IgD-negative memory B cell (primary cell): Measurements from ENCODE around the gene GALNT2. TPM values are rescaled to one million over a fixed set of nuclear protein-coding genes. Genes with fewer than 3 reads are reported as not detected.

Experiments used
- H3K27ac Mint-ChIP-seq, 3 donors: one replicate each; pipeline ENCODE4 v1.8.0; 2020 to 2022; ENCODE audit warnings: mild to moderate bottlenecking in 3 of 3, mixed read lengths in 3 of 3, moderate library complexity in 1 of 3
- H3K27me3 Mint-ChIP-seq: one replicate; pipeline ENCODE4 v1.8.0; 2021; ENCODE audit warnings: mixed read lengths
- H3K36me3 Mint-ChIP-seq: one replicate; pipeline ENCODE4 v1.8.0; 2020; ENCODE audit warnings: mild to moderate bottlenecking, mixed read lengths
- H3K4me1 Mint-ChIP-seq, 3 donors: one replicate each; pipeline ENCODE4 v1.8.0; 2020 to 2022; ENCODE audit warnings: mixed read lengths in 3 of 3, mild to moderate bottlenecking in 1 of 3
- H3K4me3 Mint-ChIP-seq, 4 donors: one replicate each; pipeline ENCODE4 v1.8.0; 2020 to 2022; ENCODE audit warnings: mild to moderate bottlenecking in 4 of 4, mixed read lengths in 4 of 4, moderate library complexity in 3 of 4
- H3K9me3 Mint-ChIP-seq, 3 donors: one replicate each; pipeline ENCODE4 v1.8.0; 2020 to 2021; ENCODE audit warnings: mixed read lengths in 3 of 3, mild to moderate bottlenecking in 1 of 3
- polyA plus RNA-seq: library from polyadenylated mRNA; unstranded; fragments of 300-500 nt; fragmentation: Illumina TruSeq; gene quantifications from one replicate; pipeline ENCODE4 v1.2.3, GENCODE V29; 2021

The GALNT2 gene
- polyA plus RNA-seq, 1 donor from 2014 or later = 15.8 TPM

DNA sequence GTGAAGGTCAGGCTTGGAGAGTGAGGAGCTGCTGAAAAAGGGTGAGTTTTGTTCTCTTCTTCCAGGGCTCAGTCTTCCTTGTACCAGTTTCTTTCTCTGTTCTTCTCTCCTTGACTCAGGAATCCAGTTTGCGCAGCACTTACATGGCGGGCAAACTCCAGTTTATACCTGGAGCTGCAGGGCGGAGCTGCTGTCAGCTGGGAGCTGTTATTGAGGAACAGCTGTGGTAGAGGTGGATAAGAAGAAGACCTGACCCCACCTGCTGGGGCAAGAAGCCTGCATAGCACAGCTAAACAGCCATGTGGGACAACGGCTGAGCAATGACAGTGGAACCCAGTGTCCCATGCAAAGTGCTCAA is 46.2 kb downstream of the GALNT2 start:
- no peak overlapping the region for H3K4me3 Mint-ChIP-seq
- no peak overlapping the region for H3K27ac Mint-ChIP-seq
- peaks cover 6% of the 10 kb centered on the region for H3K36me3 Mint-ChIP-seq
- H3K9me3 Mint-ChIP-seq = no peaks in the 10 kb centered on the region
- H3K4me1 Mint-ChIP-seq = peaks cover 18 to 39% (median 25%) of the 10 kb centered on the region in 3 donors
- no peaks in the 10 kb centered on the region for H3K27me3 Mint-ChIP-seq

- no peaks in the 10 kb centered on the region for H3K9me3 Mint-ChIP-seq
- no peak overlapping the region for H3K4me3 Mint-ChIP-seq
- no peak overlapping the region for H3K27ac Mint-ChIP-seq
- H3K36me3 Mint-ChIP-seq = peaks cover 6% of the 10 kb centered on the region
- no peaks in the 10 kb centered on the region for H3K27me3 Mint-ChIP-seq
- peaks cover 18 to 36% (median 25%) of the 10 kb centered on the region in 3 donors for H3K4me1 Mint-ChIP-seq
Observed at GRCh38 chr1:230113593-230114236, 46.7 kb downstream of the GALNT2 start.

DNA sequence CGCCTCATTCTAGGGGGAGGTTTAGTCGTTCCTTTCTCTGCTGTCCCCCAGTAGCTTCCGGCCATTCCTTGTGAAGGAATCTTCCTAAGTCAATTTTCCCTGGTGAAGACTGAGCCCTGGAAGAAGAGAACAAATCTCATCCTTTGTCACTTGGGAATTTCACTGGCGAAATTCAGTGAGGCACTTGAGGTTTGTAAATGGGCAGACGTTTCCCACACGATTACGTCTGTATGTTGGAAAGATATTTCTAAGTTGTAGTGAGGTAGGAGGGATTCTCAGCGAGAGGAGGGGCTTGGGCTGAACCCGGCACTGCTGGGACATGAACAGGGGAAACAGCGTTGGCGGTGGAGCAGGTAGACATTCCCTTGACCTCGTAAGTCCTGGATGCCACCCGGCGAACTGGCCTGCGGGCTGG is 47.2 kb downstream of the GALNT2 start:
- H3K27ac Mint-ChIP-seq = no peak overlapping the region
- no peaks in the 10 kb centered on the region for H3K27me3 Mint-ChIP-seq
- no peaks in the 10 kb centered on the region for H3K9me3 Mint-ChIP-seq
- H3K4me3 Mint-ChIP-seq = no peak overlapping the region
- peaks cover 6% of the 10 kb centered on the region for H3K36me3 Mint-ChIP-seq
- H3K4me1 Mint-ChIP-seq = peaks cover 18 to 33% (median 25%) of the 10 kb centered on the region in 3 donors

GRCh38 chr1:230117694-230118093 is 50.7 kb downstream of the GALNT2 start:
- H3K4me3 Mint-ChIP-seq = peak overlapping the region in 1 of 4 donors; percentile 18
- no peak overlapping the region for H3K27ac Mint-ChIP-seq
- H3K4me1 Mint-ChIP-seq = peaks cover 14 to 34% (median 21%) of the 10 kb centered on the region in 3 donors
- H3K27me3 Mint-ChIP-seq = no peaks in the 10 kb centered on the region
- peaks cover 15% of the 10 kb centered on the region for H3K36me3 Mint-ChIP-seq
- no peaks in the 10 kb centered on the region for H3K9me3 Mint-ChIP-seq

DNA sequence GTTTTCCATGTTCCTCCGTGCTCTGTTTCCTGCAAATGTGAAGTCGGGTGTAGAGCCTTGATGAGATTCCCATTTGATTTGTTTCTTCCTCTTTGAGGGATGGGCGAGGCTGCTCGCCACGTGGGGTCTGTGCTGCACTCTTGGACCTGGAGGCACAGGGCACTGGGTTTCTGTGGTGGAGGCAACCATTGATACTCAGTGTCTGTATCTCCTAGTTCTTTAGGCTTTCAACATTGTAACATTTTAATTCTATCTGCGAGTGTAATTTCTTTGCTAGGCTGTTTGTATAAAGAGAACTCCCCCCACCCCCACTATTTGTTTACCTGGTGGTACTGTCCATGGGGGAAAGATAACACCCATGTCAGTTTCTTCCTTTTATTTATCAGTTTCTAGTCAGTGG is 52.3 kb downstream of the GALNT2 start:
- H3K4me3 Mint-ChIP-seq = no peak overlapping the region
- peaks cover 30 to 48% (median 34%) of the 10 kb centered on the region in 3 donors for H3K4me1 Mint-ChIP-seq
- peak overlapping the region in 1 of 3 donors; percentile 18 for H3K27ac Mint-ChIP-seq
- no peaks in the 10 kb centered on the region for H3K27me3 Mint-ChIP-seq
- no peaks in the 10 kb centered on the region for H3K9me3 Mint-ChIP-seq
- peaks cover 17% of the 10 kb centered on the region for H3K36me3 Mint-ChIP-seq

DNA sequence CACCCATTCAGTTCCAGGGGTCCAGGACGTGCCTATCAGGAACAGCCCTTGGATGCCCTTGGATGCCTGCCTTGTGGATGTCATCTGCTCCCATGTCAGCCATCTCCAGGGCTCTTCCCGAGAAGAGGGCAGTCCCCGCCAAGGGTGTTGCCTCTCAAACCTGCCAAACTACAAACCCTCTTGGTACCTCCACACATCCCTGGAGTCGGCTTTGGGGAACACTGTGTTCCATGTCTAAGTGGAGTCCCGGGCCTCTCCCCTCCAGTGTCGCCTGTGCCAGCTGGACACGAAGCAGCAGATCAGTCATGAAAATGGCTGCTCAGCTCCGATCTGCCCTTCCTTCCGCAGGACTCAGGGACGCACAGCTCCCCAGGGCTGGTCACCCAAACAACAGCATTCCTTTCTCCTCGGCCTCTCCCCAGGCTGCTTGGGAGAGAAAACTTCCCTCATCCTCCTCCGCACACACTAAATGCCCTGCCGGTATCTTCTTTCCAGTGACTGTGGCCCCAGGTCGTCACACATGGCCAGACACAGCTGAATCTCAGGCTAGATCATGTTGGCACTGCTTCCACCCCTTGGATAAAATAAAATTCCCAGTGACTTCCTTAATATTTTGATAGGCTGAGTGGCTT is 53.4 kb downstream of the GALNT2 start:
- H3K4me1 Mint-ChIP-seq = peaks cover 37 to 57% (median 39%) of the 10 kb centered on the region in 3 donors
- no peaks in the 10 kb centered on the region for H3K9me3 Mint-ChIP-seq
- H3K4me3 Mint-ChIP-seq = no peak overlapping the region
- no peaks in the 10 kb centered on the region for H3K27me3 Mint-ChIP-seq
- peak overlapping the region in 2 of 3 donors; percentile 2 to 82 for H3K27ac Mint-ChIP-seq
- peaks cover 17% of the 10 kb centered on the region for H3K36me3 Mint-ChIP-seq

- H3K27ac Mint-ChIP-seq = peak overlapping the region; percentile 2 to 82 (median 50)
- peaks cover 13% of the 10 kb centered on the region for H3K36me3 Mint-ChIP-seq
- no peaks in the 10 kb centered on the region for H3K27me3 Mint-ChIP-seq
- peaks cover 38 to 59% (median 39%) of the 10 kb centered on the region in 3 donors for H3K4me1 Mint-ChIP-seq
- H3K9me3 Mint-ChIP-seq = no peaks in the 10 kb centered on the region
- peak overlapping the region in 2 of 4 donors; percentile 23 to 63 for H3K4me3 Mint-ChIP-seq
Observed at GRCh38 chr1:230120921-230121381, 53.9 kb downstream of the GALNT2 start.

DNA sequence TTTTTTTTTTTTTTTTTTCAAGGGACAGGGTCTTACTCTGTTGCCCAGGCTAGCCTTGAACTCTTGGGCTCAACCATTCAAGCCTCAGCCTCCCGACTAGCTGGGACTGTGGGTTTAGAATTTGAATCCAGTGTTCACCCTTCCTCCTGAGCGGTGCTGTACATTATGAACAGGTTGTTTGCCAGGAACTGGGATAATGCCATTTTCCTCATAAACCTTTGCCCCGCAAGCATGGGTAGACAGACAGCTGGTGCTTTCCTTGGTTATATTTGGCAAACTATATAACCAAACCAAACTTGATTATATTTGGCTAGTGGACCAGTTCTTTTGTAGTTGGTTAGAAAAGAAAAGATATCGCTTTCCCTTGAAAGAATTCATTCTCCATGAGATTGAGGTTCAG is 54.9 kb downstream of the GALNT2 start:
- H3K27ac Mint-ChIP-seq = peak overlapping the region in 2 of 3 donors; percentile 46 to 90
- no peak overlapping the region for H3K4me3 Mint-ChIP-seq
- no peaks in the 10 kb centered on the region for H3K9me3 Mint-ChIP-seq
- peaks cover 15% of the 10 kb centered on the region for H3K36me3 Mint-ChIP-seq
- H3K4me1 Mint-ChIP-seq = peaks cover 46 to 67% (median 48%) of the 10 kb centered on the region in 3 donors
- no peaks in the 10 kb centered on the region for H3K27me3 Mint-ChIP-seq

- Mint-ChIP-seq H3K4me1 (peaks cover 47 to 66% (median 49%) of the 10 kb centered on the region in 3 donors), H3K27ac (peak overlapping the region; percentile 59 to 92 (median 90)), H3K9me3 (no peaks in the 10 kb centered on the region), H3K36me3 (peaks cover 15% of the 10 kb centered on the region), H3K27me3 (no peaks in the 10 kb centered on the region), H3K4me3 (peak overlapping the region; percentile 25 to 92 (median 40))
Observed at GRCh38 chr1:230122366-230123279, 55.6 kb downstream of the GALNT2 start.

- Mint-ChIP-seq H3K27ac (peak overlapping the region; percentile 59 to 92 (median 90)), H3K4me1 (peaks cover 47 to 60% (median 49%) of the 10 kb centered on the region in 3 donors), H3K4me3 (peak overlapping the region; percentile 37 to 92 (median 73)), H3K27me3 (no peaks in the 10 kb centered on the region), H3K9me3 (no peaks in the 10 kb centered on the region), H3K36me3 (peaks cover 15% of the 10 kb centered on the region)
Observed at GRCh38 chr1:230123280-230124185, 56.5 kb downstream of the GALNT2 start.

DNA sequence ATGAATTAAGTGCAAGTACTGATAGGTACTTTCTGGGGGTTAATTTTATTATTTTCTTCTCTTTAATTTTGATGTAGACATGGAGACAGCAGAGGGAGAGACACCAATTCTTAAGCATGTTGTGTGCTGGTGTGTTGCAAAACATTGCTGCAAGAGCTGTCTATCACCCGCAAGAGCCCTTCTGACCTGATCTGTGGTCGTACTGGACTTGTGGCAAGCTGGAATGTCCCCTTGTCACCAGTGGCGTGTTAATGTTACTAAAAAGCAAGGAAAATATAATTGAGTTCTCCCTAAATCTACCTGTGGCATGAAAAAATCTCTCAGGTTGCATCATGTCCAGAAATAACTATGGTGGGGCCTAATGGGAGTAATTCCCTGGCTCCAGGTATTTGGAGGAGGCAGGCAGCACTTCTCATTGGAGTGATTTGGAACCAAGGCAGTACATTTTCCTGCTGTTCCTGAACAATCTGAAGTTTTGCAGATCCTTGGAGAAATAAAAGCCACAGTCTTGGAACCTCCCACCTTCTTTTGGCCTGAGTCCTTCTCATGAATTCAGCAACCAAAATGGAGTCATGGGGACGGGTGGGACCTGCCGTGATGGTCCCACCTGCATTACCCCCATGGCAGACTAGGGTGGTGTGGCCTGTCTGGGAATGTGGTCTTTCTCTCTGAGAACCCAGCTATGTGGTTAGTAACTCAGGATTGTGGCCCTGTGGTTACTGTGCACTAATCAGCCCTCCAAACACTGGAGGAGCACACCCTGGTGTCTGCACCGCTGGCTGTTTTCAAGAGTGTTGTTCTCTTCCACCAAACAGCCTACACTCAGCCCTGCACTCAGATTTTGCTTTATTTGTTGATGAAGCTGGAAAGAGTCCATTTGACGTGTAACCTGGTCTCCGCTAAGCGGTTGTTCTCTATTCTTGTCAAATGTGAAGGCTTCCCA is 57.4 kb downstream of the GALNT2 start:
- Mint-ChIP-seq H3K4me3 (peak overlapping the region; percentile 37 to 92 (median 73)), H3K36me3 (peaks cover 13% of the 10 kb centered on the region), H3K4me1 (peaks cover 49 to 60% (median 53%) of the 10 kb centered on the region in 3 donors), H3K27me3 (no peaks in the 10 kb centered on the region), H3K9me3 (no peaks in the 10 kb centered on the region), H3K27ac (peak overlapping the region; percentile 59 to 92 (median 90))

- H3K4me3 Mint-ChIP-seq = peak overlapping the region in 1 of 4 donors; percentile 14
Observed at GRCh38 chr1:230125141-230125540, 58.1 kb downstream of the GALNT2 start.

More at GRCh38 chr1:230125141-230125540, 58.1 kb downstream of the GALNT2 start:
- no peaks in the 10 kb centered on the region for H3K27me3 Mint-ChIP-seq
- H3K27ac Mint-ChIP-seq = peak overlapping the region in 2 of 3 donors; percentile 36 to 37
- H3K36me3 Mint-ChIP-seq = peaks cover 15% of the 10 kb centered on the region
- H3K9me3 Mint-ChIP-seq = no peaks in the 10 kb centered on the region
- H3K4me1 Mint-ChIP-seq = peaks cover 51 to 60% (median 53%) of the 10 kb centered on the region in 3 donors
